GM03348 (cell line): ENCODE results near the gene GFOD2.

ENCODE experiments used
- DNase-seq: peaks from one replicate; pipeline ENCODE4 v3.0.0; 2012; ENCODE audit warnings: low spot score

GFOD2 gene

GRCh38 chr16:67731753-67732095 is 12.6 kb upstream of the GFOD2 start:
- DNase-seq: no peak

- no peak for DNase-seq
Observed at GRCh38 chr16:67731071-67731752, 12.1 kb upstream of the GFOD2 start.

GRCh38 chr16:67730326-67730725 is 11.2 kb upstream of the GFOD2 start:
- no peak for DNase-seq

- no peak for DNase-seq
Observed at GRCh38 chr16:67729636-67730248, 10.6 kb upstream of the GFOD2 start.

GRCh38 chr16:67727521-67728485 is 8.7 kb upstream of the GFOD2 start:
- no peak for DNase-seq

GRCh38 chr16:67726106-67727034 is 7.3 kb upstream of the GFOD2 start:
- DNase-seq: peak; percentile 24

- DNase-seq: no peak
Observed at GRCh38 chr16:67723911-67724305, 4.8 kb upstream of the GFOD2 start.

- peak; percentile 80 for DNase-seq
Observed at GRCh38 chr16:67723151-67723910, 4.2 kb upstream of the GFOD2 start.

- no peak for DNase-seq
Observed at GRCh38 chr16:67720236-67720635, 1.1 kb upstream of the GFOD2 start.

GRCh38 chr16:67719778-67720144 is 645 bp upstream of the GFOD2 start:
- DNase-seq: peak; percentile 70

- no peak for DNase-seq
Observed at GRCh38 chr16:67718668-67719047, 458 bp downstream of the GFOD2 start.

- DNase-seq: no peak
Observed at GRCh38 chr16:67716097-67716496, 3.0 kb downstream of the GFOD2 start.

GRCh38 chr16:67714522-67714921 is 4.6 kb downstream of the GFOD2 start:
- no peak for DNase-seq

GRCh38 chr16:67713647-67714273 is 5.4 kb downstream of the GFOD2 start:
- DNase-seq: no peak

GRCh38 chr16:67710607-67711006 is 8.5 kb downstream of the GFOD2 start:
- DNase-seq: no peak

GRCh38 chr16:67709050-67709449 is 10.1 kb downstream of the GFOD2 start:
- DNase-seq: no peak

GRCh38 chr16:67708368-67708771 is 10.7 kb downstream of the GFOD2 start:
- DNase-seq: peak; percentile 57

GRCh38 chr16:67707790-67708189 is 11.3 kb downstream of the GFOD2 start:
- no peak for DNase-seq

- no peak for DNase-seq
Observed at GRCh38 chr16:67707210-67707609, 11.9 kb downstream of the GFOD2 start.

GRCh38 chr16:67704110-67704509 is 15.0 kb downstream of the GFOD2 start:
- no peak for DNase-seq

GRCh38 chr16:67703626-67704025 is 15.5 kb downstream of the GFOD2 start:
- DNase-seq: no peak
